Transverse colon (tissue), 4 donors: Measurements from ENCODE around the gene MRGPRD. TPM values are rescaled to one million over a fixed set of nuclear protein-coding genes. Genes with fewer than 3 reads are reported as not detected.
"Not testable (repeated sequence)": the region's sequence is repeated elsewhere in the genome, so short reads cannot be mapped to it uniquely, and the experiment has no call there.

Source experiments
- DNase-seq: peaks from one replicate; pipeline ENCODE4 v3.0.0-alpha.2; 2019
- H3K27ac ChIP-seq, 4 donors: fragments of 200-600 bp; sonication (generic); 2 replicates each; pipeline ENCODE4 v1.5.1; 2016 to 2018; ENCODE audit warnings: inconsistent platforms in 4 of 4
- H3K27me3 ChIP-seq: fragments of 200-600 bp; sonication (generic); 2 replicates; pipeline ENCODE4 v1.5.1; 2017; ENCODE audit warnings: inconsistent platforms
- H3K36me3 ChIP-seq, 4 donors: fragments of 200-600 bp; sonication (generic); 2 replicates each; pipeline ENCODE4 v1.5.1; 2017 to 2019; ENCODE audit warnings: inconsistent platforms in 4 of 4
- H3K4me1 ChIP-seq, 4 donors: fragments of 200-600 bp; sonication (generic); 2 replicates each; pipeline ENCODE4 v1.5.1; 2017 to 2020; ENCODE audit warnings: inconsistent platforms in 4 of 4
- H3K4me3 ChIP-seq, 4 donors: fragments of 200-600 bp; sonication (generic); 1 replicate in 1 of 4; 2 replicates in 3 of 4; pipeline versions ENCODE4 v1.5.1 to v1.6.1; 2017 to 2019; ENCODE audit warnings: inconsistent platforms in 4 of 4
- H3K9me3 ChIP-seq, 2 donors: fragments of 200-600 bp; sonication (generic); 2 replicates each; pipeline ENCODE4 v1.5.1; 2017 to 2019; ENCODE audit warnings: inconsistent platforms in 2 of 2
- EP300 ChIP-seq: sonication (generic); formaldehyde crosslinking; IDR thresholded peaks from one replicate; pipeline ENCODE4 v1.6.1; 2017; ENCODE audit warnings: antibody characterized with exemption, low read depth
- POLR2A ChIP-seq: fragments of 450-650 bp; IDR thresholded peaks from one replicate; pipeline ENCODE4 v1.6.1; 2016; ENCODE audit warnings: antibody characterized with exemption, mild to moderate bottlenecking, moderate library complexity
- POLR2AphosphoS5 ChIP-seq, 3 donors: sonication (generic); formaldehyde crosslinking; IDR thresholded peaks; one replicate each; pipeline ENCODE4 v1.6.1; 2016; ENCODE audit warnings: antibody characterized with exemption in 3 of 3
- WGBS, 2 donors: methylation state at CpG; one replicate each; pipeline ENCODE4 v1.1.5; 2018; ENCODE audit warnings: low coverage in 1 of 2; 5-methylcytosine and 5-hydroxymethylcytosine counted together
- in situ Hi-C, 4 donors: fragments of 200-750 bp; cut with MboI; loops; one replicate each; pipeline versions ENCODE4 v1.15.0 to v1.15.1; 2017; ENCODE audit warnings: low sequenced_read_pairs in 3 of 4, low pct_ligation_motif_present in 1 of 4, low pct_unique_long_range_greater_than_20kb in 1 of 4
- intact Hi-C: fragments of 100-400 bp; cut with DNase I; formaldehyde crosslinking; loops from one replicate; pipeline ENCODE4 v1.15.1; 2023; ENCODE audit warnings: low total_unique reads
- total RNA-seq, 4 donors: library from RNA; depleted of rRNA; stranded (reverse); fragments of >200 nt; gene quantifications; one replicate each; pipeline ENCODE4 v1.1.0, GENCODE V29; 2016
- TF ChIP-seq, protein P1 (sequence below), 5 experiments: fragments of 200-600 bp in 3 of 5; fragments of 450-650 bp in 2 of 5; sonication (generic) in 3 of 5; IDR thresholded peaks; 1 replicate in 2 of 5; 2 replicates in 3 of 5; pipeline ENCODE4 v1.5.1; 2016 to 2017; ENCODE audit warnings: antibody characterized with exemption in 5 of 5, inconsistent platforms in 3 of 5, mild to moderate bottlenecking in 2 of 5, moderate library complexity in 1 of 5

Gene MRGPRD
- total RNA-seq, 4 donors from 2014 or later: not detected

DNA sequence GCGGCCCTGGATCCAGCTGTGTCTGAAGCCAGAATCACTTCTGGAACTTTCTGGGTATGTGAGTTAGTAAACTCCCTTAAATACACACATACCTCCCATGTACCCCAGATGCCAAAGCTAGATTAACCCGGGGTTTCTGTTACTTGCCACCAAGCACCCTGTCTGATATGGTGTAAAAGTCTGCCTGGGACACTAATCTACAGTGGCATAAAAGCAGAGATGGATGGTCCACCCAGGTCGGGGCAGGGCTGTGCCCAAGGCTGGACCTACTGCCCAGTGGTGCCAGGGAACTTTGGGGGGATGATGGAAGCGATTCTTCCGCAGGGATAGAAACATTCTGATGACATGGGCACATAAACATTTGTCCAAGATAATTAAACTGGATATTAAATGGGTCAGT, 19.6 kb upstream of the MRGPRD start:
- Histone ChIP-seq H3K4me3 (no peak overlapping the region), H3K9me3 (no peaks in the 10 kb centered on the region), H3K27me3 (no peaks in the 10 kb centered on the region), H3K36me3 (no peaks in the 10 kb centered on the region), H3K4me1 (peaks cover 30 to 60% (median 43%) of the 10 kb centered on the region in 4 donors), H3K27ac (peak overlapping the region; percentile 72 to 98 (median 94))
- WGBS, 2 donors: 56 to 60% methylated on average over 1 to 5 of the region's 5 CpGs
- in situ Hi-C loops (no loop called here), intact Hi-C loops (loop anchor here (5.0 kb wide), 1 partner anchor 53 kb away; no protein-coding TSS in a partner anchor)
- TF ChIP-seq EP300 (no peak), POLR2A (no peak), POLR2AphosphoS5 (IDR thresholded peaks at IDR 0.05) (no peak)
- TF ChIP-seq, protein P1, sequence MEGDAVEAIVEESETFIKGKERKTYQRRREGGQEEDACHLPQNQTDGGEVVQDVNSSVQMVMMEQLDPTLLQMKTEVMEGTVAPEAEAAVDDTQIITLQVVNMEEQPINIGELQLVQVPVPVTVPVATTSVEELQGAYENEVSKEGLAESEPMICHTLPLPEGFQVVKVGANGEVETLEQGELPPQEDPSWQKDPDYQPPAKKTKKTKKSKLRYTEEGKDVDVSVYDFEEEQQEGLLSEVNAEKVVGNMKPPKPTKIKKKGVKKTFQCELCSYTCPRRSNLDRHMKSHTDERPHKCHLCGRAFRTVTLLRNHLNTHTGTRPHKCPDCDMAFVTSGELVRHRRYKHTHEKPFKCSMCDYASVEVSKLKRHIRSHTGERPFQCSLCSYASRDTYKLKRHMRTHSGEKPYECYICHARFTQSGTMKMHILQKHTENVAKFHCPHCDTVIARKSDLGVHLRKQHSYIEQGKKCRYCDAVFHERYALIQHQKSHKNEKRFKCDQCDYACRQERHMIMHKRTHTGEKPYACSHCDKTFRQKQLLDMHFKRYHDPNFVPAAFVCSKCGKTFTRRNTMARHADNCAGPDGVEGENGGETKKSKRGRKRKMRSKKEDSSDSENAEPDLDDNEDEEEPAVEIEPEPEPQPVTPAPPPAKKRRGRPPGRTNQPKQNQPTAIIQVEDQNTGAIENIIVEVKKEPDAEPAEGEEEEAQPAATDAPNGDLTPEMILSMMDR (IDR thresholded peaks at IDR 0.05): no peak
- DNase-seq: no peak

DNA sequence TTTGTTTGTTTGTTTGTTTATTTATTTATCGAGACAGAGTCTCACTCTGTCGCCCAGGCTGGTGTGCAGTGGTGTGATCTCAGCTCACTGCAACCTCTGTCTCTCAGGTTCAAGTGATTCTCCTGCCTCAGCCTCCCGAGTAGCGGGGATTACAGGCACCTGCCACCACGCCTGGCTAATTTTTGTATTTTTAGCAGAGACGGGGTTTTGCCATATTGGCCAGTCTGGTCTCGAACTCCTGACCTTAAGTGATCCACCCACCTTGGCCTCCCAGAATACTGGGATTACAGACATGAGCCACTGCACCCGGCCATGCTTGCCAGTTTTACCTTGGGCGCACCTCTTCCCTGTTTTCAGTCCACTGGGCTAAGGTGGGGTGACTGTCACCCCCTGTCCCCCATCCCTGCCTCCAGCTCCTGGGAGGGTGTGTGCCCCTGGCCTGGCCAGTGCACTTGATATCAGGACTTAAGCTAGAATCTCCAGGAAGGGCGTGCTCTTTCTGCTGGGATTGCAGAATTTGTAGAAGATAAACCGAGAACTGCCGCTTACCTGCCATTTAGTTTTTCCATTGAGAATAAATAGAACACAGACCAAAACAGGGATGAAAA, 19.1 kb upstream of the MRGPRD start:
- peak overlapping the region; percentile 72 to 98 (median 94) for H3K27ac ChIP-seq
- peak; percentile 6 for DNase-seq

DNA sequence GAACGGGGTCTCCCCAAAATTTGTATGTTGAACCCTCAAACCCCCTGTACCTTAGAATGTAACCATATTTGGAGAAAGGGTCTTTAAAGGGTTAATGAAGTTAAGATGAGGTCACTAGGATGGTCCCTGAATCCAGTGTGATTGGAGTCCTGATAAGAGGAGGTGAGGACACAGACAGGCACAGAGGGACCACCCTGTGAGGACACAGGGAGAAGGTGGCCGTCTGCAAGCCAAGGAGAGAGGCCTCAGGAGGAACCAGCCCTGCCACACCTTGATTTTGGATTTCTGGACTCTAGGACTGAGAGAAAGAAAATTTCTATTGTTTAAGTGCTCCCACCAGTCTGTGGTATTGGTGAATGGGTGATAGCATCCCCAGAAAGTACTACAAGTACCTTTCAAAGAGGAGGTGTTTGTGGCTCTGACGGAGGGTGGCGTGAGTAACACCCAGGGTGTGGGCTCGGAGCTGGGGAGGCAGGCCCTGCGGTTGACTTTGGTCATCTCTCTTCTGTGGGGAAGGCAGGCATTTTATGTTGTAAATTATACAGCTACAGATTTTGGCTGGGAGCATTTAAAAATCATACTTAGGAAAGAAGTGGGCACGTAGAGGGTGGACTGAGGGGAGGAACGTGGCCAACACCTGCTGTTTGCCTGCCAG, 18.4 kb upstream of the MRGPRD start:
- peak overlapping the region; percentile 72 to 98 (median 94) for H3K27ac ChIP-seq
- DNase-seq: peak; percentile 4
- in situ Hi-C loops: no loop called here
- peaks cover 5% of the 10 kb centered on the region for H3K27me3 ChIP-seq
- 71 to 81% methylated on average over 3 to 8 of the region's 8 CpGs for WGBS, 2 donors
- H3K36me3 ChIP-seq: no peaks in the 10 kb centered on the region
- peaks cover 30 to 50% (median 42%) of the 10 kb centered on the region in 4 donors for H3K4me1 ChIP-seq
- TF ChIP-seq EP300 (no peak), POLR2A (no peak), POLR2AphosphoS5 (IDR thresholded peaks at IDR 0.05) (no peak)
- TF ChIP-seq, protein P1 (IDR thresholded peaks at IDR 0.05): no peak
- intact Hi-C loops: no loop called here
- H3K4me3 ChIP-seq: no peak overlapping the region
- H3K9me3 ChIP-seq: no peaks in the 10 kb centered on the region

More for the DNA sequence above, 19.1 kb upstream of the MRGPRD start:
- WGBS, 2 donors: 50 to 78% methylated on average over 3 to 12 of the region's 12 CpGs
- H3K4me3 ChIP-seq, H3K9me3 ChIP-seq, H3K27me3 ChIP-seq, in situ Hi-C loops, H3K36me3 ChIP-seq: not testable (repeated sequence)
- intact Hi-C loops: loop anchor here (5.0 kb wide), 1 partner anchor 53 kb away; no protein-coding TSS in a partner anchor
- peaks cover 30 to 56% (median 42%) of the 10 kb centered on the region in 4 donors for H3K4me1 ChIP-seq

DNA sequence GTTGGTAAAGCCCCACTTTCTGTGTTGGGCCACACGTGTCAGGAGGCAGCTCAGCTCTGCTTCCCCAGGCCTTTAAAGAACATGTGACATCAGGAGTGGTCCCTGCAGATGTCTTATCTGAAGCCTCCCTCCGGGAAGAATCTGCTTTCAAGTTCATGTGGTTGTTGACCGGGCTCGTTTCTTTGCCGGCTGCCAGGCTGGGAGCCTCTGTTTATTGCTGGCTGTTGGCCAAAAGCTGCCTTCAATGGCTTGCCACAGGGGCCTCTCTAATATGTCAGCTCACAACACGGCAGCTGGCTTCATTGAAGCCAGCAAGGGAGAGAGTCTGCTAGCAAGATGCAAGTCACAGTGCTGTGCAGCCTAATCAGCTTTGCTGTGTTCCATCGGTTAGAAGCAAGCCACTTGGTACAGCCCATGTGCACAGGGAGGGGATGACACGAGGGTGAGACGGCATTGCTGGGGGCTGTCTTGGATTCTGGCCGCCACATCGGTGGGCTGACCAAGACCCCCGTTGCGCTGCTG, 17.7 kb upstream of the MRGPRD start:
- in situ Hi-C loops (no loop called here), intact Hi-C loops (no loop called here)
- peak overlapping the region; percentile 72 to 98 (median 94) for H3K27ac ChIP-seq
- TF ChIP-seq, protein P1 (IDR thresholded peaks at IDR 0.05): no peak
- no peak for TF ChIP-seq POLR2AphosphoS5 (IDR thresholded peaks at IDR 0.05)
- TF ChIP-seq POLR2A: no peak
- no peak for TF ChIP-seq EP300
- no peaks in the 10 kb centered on the region for H3K36me3 ChIP-seq
- peaks cover 28 to 43% (median 36%) of the 10 kb centered on the region in 4 donors for H3K4me1 ChIP-seq
- no peaks in the 10 kb centered on the region for H3K9me3 ChIP-seq
- peaks cover 10% of the 10 kb centered on the region for H3K27me3 ChIP-seq
- no peak overlapping the region for H3K4me3 ChIP-seq
- DNase-seq: peak; percentile 24
- 35% methylated on average over 13 of the region's 13 CpGs; no CpG with 5 or more reads in 1 of the 2 donors for WGBS, 2 donors
